ENCODE data around the gene PARL. TPM values are rescaled to one million over a fixed set of nuclear protein-coding genes. Genes with fewer than 3 reads are reported as not detected.

The PARL gene
- total and polyA plus RNA-seq, 4 donors, result 30.0 to 118 (median 54.8) TPM

DNA sequence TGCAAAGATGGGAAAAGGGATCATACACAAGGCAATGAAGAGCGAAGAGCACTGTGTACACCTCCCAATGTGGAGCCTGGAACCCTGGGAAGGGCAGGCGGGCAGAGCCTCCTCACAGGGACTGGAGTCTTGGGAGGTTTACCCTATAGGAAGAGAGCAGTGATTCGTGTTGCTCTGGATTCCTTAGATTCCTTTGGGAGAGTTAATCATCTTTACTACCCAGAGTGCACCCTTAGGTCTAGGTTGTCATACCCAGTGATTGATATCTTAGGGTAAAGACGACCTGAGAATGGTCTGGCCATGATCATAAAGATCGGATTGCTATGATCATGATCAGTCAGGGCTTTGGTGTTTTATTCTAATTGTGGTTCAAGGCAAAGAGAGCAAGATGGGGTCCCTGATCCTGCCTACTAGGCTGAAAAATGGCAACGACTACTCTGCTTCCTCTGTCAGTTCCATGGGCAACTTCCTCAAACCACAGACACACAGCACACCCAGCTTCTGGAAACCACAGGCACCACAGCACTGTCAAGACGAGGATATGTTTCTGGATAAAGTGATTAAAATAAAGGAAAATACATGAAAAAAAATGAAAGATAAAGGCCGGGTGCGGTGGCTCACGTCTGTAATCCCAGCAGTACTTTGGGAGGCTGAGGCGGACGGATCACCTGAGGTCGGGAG is 38.9 kb downstream of the PARL start:
- Histone ChIP-seq H3K9ac (ENCODE audit: insufficient read depth in 1 of 2, low read length in 2 of 2) (no peak overlapping the region), H3K27ac (ENCODE audit: low read depth in 1 of 2, low read length in 1 of 2) (no peak overlapping the region), H3K27me3 (ENCODE audit: control insufficient read depth in 3 of 3, insufficient read depth in 3 of 3, low read length in 2 of 3) (no peaks in the 10 kb centered on the region), H3K36me3 (ENCODE audit: control insufficient read depth in 4 of 4, insufficient read depth in 4 of 4, low read length in 4 of 4) (peaks cover 22 to 49% (median 31%) of the 10 kb centered on the region in 4 donors), H3K9me3 (ENCODE audit: control insufficient read depth in 4 of 4, insufficient read depth in 3 of 4, low read length in 3 of 4) (no peaks in the 10 kb centered on the region), H3K4me3 (no peak overlapping the region), H3K4me1 (ENCODE audit: control insufficient read depth in 5 of 5, insufficient read depth in 5 of 5, low read length in 5 of 5) (peaks cover 0 to 4% (median 0%) of the 10 kb centered on the region in 5 donors)
- WGBS, 2 donors, result 71 to 85% methylated on average over 13 of the region's 13 CpGs
- no peak for ATAC-seq (ENCODE audit: insufficient read depth, low FRiP score)
- DNase-seq, result no peak
- TF ChIP-seq, protein P1, sequence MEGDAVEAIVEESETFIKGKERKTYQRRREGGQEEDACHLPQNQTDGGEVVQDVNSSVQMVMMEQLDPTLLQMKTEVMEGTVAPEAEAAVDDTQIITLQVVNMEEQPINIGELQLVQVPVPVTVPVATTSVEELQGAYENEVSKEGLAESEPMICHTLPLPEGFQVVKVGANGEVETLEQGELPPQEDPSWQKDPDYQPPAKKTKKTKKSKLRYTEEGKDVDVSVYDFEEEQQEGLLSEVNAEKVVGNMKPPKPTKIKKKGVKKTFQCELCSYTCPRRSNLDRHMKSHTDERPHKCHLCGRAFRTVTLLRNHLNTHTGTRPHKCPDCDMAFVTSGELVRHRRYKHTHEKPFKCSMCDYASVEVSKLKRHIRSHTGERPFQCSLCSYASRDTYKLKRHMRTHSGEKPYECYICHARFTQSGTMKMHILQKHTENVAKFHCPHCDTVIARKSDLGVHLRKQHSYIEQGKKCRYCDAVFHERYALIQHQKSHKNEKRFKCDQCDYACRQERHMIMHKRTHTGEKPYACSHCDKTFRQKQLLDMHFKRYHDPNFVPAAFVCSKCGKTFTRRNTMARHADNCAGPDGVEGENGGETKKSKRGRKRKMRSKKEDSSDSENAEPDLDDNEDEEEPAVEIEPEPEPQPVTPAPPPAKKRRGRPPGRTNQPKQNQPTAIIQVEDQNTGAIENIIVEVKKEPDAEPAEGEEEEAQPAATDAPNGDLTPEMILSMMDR (IDR thresholded peaks at IDR 0.05; ENCODE audit: control extremely low read depth, extremely low read depth), result no peak

DNA sequence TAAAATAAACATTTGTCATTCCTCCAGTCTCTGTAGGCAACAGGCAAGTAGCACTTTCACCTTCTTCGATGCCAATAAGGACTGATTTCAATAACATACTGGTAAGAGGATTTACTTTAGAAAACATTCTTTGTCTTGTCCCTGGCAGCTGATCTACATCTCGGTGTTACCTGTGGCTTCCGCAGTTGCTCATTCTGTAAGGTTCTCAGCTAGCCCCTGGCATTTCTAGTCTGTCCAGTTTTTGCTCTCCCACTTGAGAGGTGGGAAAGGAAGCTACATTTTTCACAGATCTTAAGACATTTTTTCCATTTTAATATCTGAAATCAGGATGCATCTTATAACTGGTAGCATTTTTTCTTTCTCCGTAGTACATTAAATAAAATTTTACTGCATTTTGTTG is 39.6 kb downstream of the PARL start:
- peaks cover 0 to 4% (median 0%) of the 10 kb centered on the region in 5 donors for H3K4me1 ChIP-seq (ENCODE audit: control insufficient read depth in 5 of 5, insufficient read depth in 5 of 5, low read length in 5 of 5)
- ATAC-seq (ENCODE audit: insufficient read depth, low FRiP score), result no peak
- H3K9me3 ChIP-seq (ENCODE audit: control insufficient read depth in 4 of 4, insufficient read depth in 3 of 4, low read length in 3 of 4), result no peaks in the 10 kb centered on the region
- TF ChIP-seq, protein P1 (IDR thresholded peaks at IDR 0.05; ENCODE audit: control extremely low read depth, extremely low read depth), result no peak
- H3K27ac ChIP-seq (ENCODE audit: low read depth in 1 of 2, low read length in 1 of 2), result no peak overlapping the region
- DNase-seq, result peak in 1 of 3 donors; percentile 12
- no peak overlapping the region for H3K9ac ChIP-seq (ENCODE audit: insufficient read depth in 1 of 2, low read length in 2 of 2)
- 86 to 92% methylated on average over 4 of the region's 4 CpGs for WGBS, 2 donors
- H3K36me3 ChIP-seq (ENCODE audit: control insufficient read depth in 4 of 4, insufficient read depth in 4 of 4, low read length in 4 of 4), result peaks cover 23 to 51% (median 34%) of the 10 kb centered on the region in 4 donors
- H3K4me3 ChIP-seq, result no peak overlapping the region
- no peaks in the 10 kb centered on the region for H3K27me3 ChIP-seq (ENCODE audit: control insufficient read depth in 3 of 3, insufficient read depth in 3 of 3, low read length in 2 of 3)

- Histone ChIP-seq H3K4me3 (no peak overlapping the region), H3K4me1 (ENCODE audit: control insufficient read depth in 5 of 5, insufficient read depth in 5 of 5, low read length in 5 of 5) (peaks cover 0 to 4% (median 0%) of the 10 kb centered on the region in 5 donors), H3K27ac (ENCODE audit: low read depth in 1 of 2, low read length in 1 of 2) (no peak overlapping the region), H3K36me3 (ENCODE audit: control insufficient read depth in 4 of 4, insufficient read depth in 4 of 4, low read length in 4 of 4) (peaks cover 23 to 53% (median 36%) of the 10 kb centered on the region in 4 donors), H3K9ac (ENCODE audit: insufficient read depth in 1 of 2, low read length in 2 of 2) (no peak overlapping the region), H3K27me3 (ENCODE audit: control insufficient read depth in 3 of 3, insufficient read depth in 3 of 3, low read length in 2 of 3) (no peaks in the 10 kb centered on the region), H3K9me3 (ENCODE audit: control insufficient read depth in 4 of 4, insufficient read depth in 3 of 4, low read length in 3 of 4) (no peaks in the 10 kb centered on the region)
- WGBS, 2 donors, result 80 to 93% methylated on average over 2 of the region's 2 CpGs
- TF ChIP-seq, protein P1 (IDR thresholded peaks at IDR 0.05; ENCODE audit: control extremely low read depth, extremely low read depth), result no peak
- no peak for DNase-seq
- ATAC-seq (ENCODE audit: insufficient read depth, low FRiP score), result no peak
Observed at GRCh38 chr3:183844606-183845005, 40.1 kb downstream of the PARL start.
